IPS-NIHi11 (cell line): ENCODE measurements around the gene THUMPD3.

Experiments
- DNase-seq: peaks from one replicate; pipeline ENCODE4 v3.0.0; 2012; ENCODE audit warnings: mixed read lengths, low spot score

Gene THUMPD3, protein sequence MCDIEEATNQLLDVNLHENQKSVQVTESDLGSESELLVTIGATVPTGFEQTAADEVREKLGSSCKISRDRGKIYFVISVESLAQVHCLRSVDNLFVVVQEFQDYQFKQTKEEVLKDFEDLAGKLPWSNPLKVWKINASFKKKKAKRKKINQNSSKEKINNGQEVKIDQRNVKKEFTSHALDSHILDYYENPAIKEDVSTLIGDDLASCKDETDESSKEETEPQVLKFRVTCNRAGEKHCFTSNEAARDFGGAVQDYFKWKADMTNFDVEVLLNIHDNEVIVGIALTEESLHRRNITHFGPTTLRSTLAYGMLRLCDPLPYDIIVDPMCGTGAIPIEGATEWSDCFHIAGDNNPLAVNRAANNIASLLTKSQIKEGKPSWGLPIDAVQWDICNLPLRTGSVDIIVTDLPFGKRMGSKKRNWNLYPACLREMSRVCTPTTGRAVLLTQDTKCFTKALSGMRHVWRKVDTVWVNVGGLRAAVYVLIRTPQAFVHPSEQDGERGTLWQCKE

DNA sequence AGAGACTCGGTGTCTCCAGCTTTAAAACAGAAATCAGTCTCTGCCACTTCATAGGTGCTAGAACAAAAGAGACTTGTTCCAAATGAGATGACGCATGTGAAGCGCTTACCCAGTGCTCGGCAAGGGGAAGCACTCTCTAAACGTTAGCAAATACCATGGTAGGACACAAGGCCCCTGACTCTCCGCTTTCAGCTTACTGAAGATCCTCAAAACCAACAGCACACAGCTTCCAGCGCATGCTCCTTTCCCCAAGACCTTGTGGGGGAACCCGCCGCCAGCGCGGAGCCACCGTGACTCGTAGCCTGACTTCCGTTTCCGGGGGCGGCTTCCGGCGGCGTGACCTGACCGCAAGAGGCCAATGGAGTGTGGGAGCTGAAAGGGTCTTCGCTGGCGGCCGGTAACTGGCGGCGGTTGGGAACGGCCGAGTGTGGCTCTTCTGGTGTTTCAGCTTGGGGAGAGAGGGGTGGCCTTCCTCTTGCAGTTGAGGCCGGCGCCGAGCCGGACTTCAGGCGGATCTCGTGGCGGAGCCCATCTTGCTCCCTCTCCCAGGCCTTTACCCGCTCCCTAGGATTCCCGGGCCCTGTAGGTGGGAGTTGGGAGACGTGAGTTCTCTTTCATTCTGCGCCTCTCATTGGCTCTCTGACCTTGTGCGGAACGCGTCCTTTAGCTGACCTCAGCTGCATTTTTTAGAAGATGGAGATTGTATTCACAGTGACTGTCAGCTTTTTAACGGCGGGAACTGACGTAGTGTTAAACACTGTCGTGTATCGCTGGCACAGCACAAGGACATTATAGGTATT is at the start of gene THUMPD3:
Gene THUMPD3, plus strand, starts transcription at position 324 of the 800 bp plus-strand sequence. CDS start 2,015 bp downstream, outside the sequence.
- DNase-seq: peak; percentile 84

DNA sequence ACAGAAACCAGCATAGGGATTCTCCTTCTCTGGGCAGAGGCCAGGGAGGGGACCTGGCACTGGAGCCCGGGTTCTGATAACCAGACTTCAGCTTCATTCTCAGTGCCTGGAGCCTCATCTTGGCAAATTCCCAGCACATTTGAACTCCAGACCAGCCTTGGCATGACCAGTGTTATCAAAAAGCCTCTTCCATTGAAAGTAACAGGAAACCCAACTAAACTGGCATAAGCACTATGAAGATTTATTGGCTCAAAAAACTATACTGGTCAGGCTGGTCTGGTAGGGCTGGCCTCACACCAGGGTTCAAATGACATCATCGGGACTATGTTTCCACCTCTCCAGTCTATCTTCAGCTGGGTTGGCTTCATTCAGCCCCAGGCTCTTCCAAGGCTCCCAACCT is 48.1 kb upstream of the THUMPD3 start:
- peak; percentile 46 for DNase-seq

DNA sequence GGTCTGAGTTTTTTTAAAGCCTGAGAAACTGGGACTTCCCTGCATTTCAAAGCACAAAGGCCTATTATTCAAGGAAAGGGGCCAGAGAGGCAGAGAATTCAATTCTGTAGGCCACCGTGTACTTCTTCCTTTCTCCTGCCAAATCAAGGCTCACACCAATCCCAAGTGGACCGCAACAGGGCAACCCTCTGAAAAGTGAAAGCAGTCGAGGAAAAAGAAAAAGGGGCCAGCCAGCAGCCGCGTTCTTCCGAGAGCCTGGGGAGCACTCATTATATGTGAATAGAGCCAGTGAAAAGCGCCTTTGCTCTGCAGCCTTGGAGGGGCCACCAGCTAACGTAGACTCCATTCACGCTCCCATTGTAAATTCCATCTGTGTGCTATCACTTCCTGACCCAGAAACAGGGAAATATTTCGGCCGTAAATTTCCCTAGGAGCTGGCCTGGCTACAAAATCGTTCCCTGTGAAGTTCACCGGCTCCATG is 45.9 kb upstream of the THUMPD3 start:
- peak; percentile 41 for DNase-seq

- DNase-seq: no peak
Observed at GRCh38 chr3:9322780-9323179, 40.1 kb upstream of the THUMPD3 start.

- no peak for DNase-seq
Observed at GRCh38 chr3:9324944-9325343, 37.9 kb upstream of the THUMPD3 start.

- no peak for DNase-seq
Observed at GRCh38 chr3:9327578-9327977, 35.3 kb upstream of the THUMPD3 start.

DNA sequence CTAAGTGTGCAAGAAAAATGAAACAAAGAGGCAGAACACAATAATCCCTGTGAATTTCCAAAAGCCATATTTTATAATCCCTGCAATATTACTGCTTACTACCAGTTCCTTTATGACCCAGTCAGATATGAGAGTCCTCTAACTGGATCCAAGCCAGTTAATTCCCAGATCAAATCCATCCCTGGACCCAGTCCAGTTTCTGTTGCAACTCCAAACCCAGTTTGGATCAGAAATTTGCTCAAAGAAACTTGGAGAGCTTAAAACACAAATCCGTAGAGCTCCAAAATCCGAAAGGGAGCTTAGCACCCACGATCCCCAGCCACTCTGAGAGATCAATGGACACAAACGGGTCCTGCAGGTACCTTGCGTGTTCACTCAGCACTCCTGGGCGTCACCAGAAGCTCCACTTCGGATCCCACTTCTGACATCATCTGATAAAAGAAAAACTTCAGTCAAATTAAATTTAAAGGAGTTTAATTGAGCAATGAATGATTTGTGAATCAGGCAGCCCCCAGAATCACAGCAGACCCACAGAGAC is 32.6 kb upstream of the THUMPD3 start:
- no peak for DNase-seq

DNA sequence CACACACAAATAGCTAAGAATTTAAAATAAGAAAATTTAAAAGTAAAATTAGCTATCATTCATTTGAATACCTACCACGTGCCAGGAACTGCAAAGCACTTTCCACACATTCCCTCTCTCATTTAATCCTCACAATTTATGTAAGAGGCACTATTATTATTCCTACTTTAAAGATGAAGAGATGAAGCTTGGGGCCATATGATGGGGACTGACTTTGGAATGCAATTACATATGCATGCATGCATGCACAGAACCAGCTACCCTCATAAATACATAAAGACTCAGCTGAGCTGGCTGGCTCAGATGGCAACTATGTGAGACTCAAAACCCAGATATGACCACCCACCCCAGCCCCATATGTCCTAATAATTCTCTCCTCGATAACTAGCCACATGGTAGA is 31.7 kb upstream of the THUMPD3 start:
- DNase-seq: no peak

GRCh38 chr3:9332250-9333030 is 30.4 kb upstream of the THUMPD3 start:
- DNase-seq: no peak

GRCh38 chr3:9339761-9340471 is 22.9 kb upstream of the THUMPD3 start:
- DNase-seq: no peak

DNA sequence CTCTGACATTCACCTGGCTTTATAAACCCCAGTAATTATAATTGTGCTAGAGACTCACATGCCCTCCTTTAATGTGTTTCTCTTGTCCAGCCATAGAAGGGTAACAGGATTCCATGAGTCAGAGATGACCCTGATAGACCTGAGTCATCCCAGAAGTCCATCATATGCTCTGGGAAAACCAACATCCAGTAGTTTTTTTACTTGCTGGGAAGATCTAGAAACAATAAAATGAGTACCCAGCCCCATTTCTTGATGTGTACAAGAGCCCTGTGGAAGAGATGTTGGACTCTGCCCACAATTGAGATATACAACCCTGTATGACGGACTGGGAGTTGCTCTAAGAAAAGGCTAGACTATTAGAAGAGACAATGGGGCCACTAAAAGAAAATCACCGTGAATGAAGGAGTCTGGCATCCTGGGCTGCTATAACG is 22.4 kb upstream of the THUMPD3 start:
- no peak for DNase-seq

DNA sequence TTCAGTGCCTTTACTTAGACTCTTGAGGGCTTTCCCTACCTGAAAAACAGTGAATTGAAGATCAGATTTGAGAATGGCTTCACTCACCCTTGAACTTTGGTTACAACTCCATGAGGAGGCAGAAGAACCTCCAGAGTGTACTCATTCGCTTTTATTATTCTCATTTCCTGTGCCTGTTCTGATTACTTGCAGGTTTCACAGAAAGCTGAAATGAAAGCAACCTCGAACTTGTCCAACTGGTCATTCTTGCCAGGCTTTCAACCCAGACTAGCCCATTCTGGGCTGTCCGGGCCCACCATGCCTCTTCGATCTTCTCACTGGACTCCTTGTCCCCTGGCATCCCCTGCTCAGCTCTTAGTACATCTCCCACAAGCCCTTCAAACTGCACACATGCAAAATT is 20.2 kb upstream of the THUMPD3 start:
- no peak for DNase-seq

GRCh38 chr3:9343115-9343514 is 19.7 kb upstream of the THUMPD3 start:
- no peak for DNase-seq

GRCh38 chr3:9345041-9345440 is 17.8 kb upstream of the THUMPD3 start:
- no peak for DNase-seq

DNA sequence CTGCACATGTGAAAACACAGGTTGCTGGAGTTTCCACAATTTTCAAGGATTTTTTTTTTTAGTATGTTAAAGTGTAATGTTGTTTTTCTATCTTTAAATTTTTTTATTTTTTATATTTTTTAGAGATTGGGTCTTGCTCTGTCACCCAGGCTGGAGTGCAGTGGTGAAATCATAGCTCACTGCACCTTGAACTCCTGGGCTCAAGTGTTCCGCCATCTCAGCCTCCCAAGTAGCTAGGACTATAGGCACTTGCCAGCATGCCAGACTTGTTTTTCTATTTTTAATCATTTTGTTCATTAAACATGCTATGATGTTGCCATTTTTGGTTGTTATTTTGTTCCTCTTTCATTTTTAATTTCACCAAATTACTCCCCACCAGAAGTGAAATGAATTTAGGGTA is 16.7 kb upstream of the THUMPD3 start:
- no peak for DNase-seq

DNA sequence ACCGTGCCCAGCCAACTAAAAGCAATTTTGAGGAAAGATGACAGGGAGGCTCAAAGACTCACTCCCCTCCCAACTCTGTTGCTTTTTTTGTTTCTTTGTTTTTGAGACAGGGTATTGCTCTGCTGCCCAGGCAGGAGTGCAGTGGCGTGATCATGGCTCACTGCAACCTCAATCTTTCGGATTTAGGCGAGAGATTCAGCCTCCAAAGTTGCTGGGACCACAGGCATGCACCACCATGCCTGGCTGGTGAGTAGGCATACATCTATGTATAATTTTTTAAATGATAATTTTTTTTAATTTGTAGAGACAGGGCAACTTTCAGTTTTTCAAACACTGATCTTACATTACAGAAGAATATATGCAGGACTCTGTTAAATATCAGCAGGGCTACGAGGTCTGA is 15.8 kb upstream of the THUMPD3 start:
- DNase-seq: no peak

- DNase-seq: no peak
Observed at GRCh38 chr3:9347887-9348286, 15.0 kb upstream of the THUMPD3 start.

DNA sequence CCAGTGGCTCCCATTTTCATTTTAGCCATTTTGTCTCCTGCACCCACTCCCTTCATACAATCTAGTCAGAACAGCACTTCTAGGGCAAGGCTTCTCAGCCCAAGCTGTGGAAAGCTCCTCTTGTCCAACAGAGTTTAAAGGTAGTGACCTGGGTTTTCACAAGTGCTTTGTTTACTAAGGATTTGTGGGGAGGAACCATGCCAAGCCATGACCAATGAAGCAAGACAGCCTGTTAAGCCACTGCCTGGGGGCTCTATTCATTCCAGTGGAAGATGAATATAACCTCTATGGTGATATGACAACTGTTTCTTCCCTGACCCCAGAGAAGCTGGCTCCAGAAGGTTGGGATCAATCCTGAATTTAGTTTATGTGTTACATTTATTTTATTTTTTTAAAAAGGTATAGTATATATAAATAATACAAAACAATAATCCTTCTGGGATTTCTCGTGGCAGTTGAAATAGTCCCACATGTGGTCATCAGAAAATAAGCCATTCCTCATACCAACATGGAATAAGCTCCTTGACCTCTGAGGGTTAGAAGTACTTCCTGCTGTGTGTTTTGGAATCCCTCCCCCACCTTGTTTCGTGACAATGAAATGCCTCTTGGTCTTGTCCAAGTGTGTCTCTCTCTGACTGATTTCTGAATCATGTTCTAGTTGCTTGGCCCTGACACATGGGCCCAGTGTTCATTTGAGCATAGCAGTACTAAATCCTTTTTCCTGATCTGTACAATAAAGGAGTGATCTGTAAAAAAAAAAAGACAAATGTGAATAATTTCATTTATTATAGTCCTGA is 13.3 kb upstream of the THUMPD3 start:
- DNase-seq: peak; percentile 17

DNA sequence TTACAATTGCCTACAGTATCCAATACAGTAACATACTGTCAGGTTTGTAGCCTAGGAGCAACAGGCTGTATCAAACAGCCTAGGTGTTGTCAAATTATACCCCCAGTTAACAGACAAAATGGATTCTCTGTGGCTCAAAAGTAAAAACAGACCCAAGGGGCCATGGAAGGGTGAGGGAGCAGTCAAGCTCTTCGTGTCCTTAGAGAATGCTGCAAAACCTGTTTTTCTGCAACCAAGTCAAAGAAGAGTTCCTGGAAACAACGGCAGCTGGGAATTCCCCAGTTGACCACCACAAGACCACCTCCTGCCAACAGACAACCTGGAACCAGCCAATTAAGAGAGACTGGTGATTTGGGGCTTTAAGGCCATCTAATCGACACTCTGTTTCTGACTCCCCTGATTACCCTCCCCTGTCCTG is 11.1 kb upstream of the THUMPD3 start:
- peak; percentile 59 for DNase-seq
